OCI-LY3 (cell line): ENCODE measurements around the gene CEP135.

Source experiments
- EZH2phosphoT487 ChIP-seq: fragments of 200-600 bp; shearing (Covaris generic); IDR thresholded peaks from 2 replicates; pipeline ENCODE4 v1.6.1; 2018; ENCODE audit warnings: antibody characterized with exemption, mixed run types, low read depth
- TF ChIP-seq, protein P1 (sequence below): fragments of 200-600, 300-600 bp; sonication (generic); IDR thresholded peaks from 2 replicates; pipeline ENCODE4 v1.5.1; 2014; ENCODE audit warnings: antibody characterized with exemption, low read length, low read depth

DNA sequence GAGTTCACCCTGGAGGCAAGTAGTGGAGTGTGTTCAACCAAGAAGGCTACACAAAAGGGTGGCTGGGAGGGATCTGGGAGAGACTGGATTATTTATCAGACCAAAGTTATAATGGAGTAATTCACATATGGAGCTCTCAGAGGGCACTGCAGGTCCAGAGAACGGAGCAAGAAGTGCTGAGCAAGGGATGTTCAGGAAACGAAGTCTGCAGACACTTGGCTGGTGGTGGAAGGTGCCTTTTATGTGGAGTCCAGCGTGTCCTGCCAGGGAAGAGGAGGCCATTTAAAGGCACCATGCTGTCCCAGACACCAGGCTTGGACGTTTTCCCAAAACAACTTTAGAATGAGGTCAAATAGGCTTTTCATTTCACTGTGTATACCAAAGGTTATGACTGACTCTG is 130.1 kb downstream of the CEP135 start:
- TF ChIP-seq, protein P1, sequence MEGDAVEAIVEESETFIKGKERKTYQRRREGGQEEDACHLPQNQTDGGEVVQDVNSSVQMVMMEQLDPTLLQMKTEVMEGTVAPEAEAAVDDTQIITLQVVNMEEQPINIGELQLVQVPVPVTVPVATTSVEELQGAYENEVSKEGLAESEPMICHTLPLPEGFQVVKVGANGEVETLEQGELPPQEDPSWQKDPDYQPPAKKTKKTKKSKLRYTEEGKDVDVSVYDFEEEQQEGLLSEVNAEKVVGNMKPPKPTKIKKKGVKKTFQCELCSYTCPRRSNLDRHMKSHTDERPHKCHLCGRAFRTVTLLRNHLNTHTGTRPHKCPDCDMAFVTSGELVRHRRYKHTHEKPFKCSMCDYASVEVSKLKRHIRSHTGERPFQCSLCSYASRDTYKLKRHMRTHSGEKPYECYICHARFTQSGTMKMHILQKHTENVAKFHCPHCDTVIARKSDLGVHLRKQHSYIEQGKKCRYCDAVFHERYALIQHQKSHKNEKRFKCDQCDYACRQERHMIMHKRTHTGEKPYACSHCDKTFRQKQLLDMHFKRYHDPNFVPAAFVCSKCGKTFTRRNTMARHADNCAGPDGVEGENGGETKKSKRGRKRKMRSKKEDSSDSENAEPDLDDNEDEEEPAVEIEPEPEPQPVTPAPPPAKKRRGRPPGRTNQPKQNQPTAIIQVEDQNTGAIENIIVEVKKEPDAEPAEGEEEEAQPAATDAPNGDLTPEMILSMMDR, result no peak
- no peak for TF ChIP-seq EZH2phosphoT487
